ENCODE data around the gene KLHL29. TPM values are rescaled to one million over a fixed set of nuclear protein-coding genes. Genes with fewer than 3 reads are reported as not detected.
A peak's percentile ranks its signal among the peaks of the same experiment; 100 is the strongest.

Gene KLHL29
- total RNA-seq, 1 experiment from 2014 or later, result 5.6 TPM

DNA sequence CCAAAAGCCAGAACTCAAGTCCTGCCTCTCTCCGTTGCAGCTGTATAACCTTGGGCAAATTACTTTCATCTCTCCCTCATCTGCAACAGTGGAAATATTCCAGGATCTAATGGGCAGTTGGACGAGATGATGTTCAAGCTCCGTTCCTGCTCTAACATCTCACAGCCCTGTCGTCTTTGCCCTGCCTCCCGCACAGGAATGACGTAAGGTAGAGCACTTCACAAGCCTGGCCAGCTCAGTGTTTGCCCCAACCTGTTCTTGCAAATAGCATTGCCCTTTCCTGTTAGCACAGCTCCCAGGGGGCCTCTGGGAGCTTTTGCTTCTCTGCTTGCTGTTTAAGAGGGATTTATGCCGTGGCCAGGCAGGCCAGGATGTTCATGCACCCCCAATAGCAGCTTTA is 107.9 kb downstream of the KLHL29 start:
- DNase-seq (ENCODE audit: low read depth), result peak; percentile 46

DNA sequence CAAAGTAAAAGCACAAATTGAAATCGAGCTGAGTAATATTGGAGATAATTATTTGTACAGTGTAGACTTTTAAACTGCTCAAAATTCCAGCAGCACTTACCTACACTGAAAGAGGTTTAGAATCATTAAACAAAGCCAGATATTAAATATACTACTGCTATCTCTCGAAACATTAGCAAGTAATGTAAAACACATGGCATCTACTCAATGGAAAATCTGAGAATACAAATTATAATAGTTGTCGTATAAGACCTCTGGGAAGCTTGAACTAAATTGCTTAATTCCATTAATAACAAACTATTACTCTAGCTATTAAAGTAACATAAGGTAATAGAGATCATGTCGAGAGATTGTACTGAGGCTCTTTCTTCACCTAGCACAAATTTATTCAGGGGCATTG is 108.9 kb downstream of the KLHL29 start:
- no peak for DNase-seq (ENCODE audit: low read depth)

DNA sequence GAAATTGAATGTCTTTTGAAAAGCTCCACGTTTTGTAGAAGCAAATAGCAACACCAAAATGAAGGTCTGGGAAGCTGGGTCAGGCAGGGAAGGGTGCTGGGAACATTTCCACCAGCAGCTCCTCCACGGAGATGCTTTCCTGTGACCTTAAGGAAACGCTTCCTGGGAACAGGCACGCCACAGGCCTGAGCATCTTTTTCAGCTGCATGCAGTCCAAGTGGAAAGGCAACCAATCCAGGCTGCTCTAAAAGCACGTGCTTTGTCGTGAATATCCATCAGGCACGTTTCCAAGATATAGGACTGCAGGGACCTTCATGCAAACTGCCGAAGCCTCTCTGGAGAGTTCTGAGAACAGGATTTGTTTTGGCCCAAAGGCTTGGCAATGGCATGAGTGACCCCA is 109.3 kb downstream of the KLHL29 start:
- no peak for DNase-seq (ENCODE audit: low read depth)

GRCh38 chr2:23495661-23496114 is 110.7 kb downstream of the KLHL29 start:
- no peak for DNase-seq (ENCODE audit: low read depth)

DNA sequence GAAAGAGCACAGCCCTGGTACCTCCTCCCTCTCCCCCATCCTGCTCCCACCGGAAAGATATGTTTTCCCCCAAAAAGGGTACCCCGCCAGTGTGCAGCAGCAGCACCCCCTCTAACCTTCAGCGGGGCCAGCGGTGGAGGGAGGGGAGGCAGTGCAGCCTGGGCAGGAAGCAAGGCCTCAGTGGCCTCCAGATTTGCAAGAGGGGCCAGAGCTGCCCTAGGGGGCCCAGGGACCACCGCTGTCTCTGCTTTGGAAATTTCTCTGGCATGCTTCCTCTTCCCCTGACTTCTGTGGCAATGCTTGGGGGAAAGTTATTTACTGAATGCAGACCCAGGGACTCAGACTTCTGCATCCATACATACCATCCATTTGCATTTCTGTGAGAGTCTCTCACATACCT is 111.5 kb downstream of the KLHL29 start:
- DNase-seq (ENCODE audit: low read depth), result no peak

- DNase-seq (ENCODE audit: low read depth), result peak; percentile 95
Measured at GRCh38 chr2:23497063-23497462, 112.1 kb downstream of the KLHL29 start.

- DNase-seq (ENCODE audit: low read depth), result peak; percentile 35
Measured at GRCh38 chr2:23497536-23497935, 112.6 kb downstream of the KLHL29 start.

- DNase-seq (ENCODE audit: low read depth), result no peak
Measured at GRCh38 chr2:23498943-23499342, 114.0 kb downstream of the KLHL29 start.

DNA sequence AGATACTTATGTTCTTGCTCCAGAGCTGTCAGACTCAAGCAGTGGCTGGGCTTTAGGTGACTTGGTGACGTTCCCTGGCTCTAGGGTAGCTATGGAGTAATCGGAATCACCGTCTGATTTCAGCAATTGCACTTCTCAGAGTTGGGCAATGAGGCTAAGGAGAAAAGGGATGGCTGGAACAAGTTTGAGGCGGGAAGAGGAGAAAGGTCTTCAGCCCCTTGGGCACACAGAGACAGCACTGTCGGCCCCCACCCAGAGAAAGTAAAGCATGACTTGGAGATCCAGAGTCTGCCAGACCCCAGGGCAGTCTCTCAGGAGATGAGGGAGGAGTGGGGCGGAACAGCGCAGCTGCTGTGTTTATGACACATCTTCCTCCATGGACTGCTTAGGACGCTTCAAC is 114.5 kb downstream of the KLHL29 start:
- DNase-seq (ENCODE audit: low read depth), result no peak

- no peak for DNase-seq (ENCODE audit: low read depth)
Measured at GRCh38 chr2:23500836-23501235, 115.9 kb downstream of the KLHL29 start.

- no peak for DNase-seq (ENCODE audit: low read depth)
Measured at GRCh38 chr2:23502096-23502495, 117.1 kb downstream of the KLHL29 start.

DNA sequence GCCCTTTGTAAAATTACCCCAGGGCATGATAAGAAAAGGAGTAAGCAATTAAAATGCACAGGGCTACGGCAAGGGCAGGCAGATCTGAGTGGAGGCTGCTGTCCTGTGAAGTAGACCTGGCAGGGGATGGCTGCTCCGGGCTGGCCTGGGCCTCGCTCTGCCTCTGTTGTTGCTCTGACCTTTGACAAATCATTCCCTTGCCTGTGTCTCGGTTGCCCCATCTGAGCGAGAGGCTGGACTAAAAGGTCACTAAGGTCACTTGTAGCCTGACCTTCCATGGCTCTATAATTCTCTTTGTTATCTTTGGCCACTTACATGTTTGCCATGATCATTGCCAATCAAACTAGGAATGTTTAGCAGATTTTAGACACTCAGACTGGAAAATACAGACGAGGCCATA is 118.1 kb downstream of the KLHL29 start:
- DNase-seq (ENCODE audit: low read depth), result no peak

- no peak for DNase-seq (ENCODE audit: low read depth)
Measured at GRCh38 chr2:23503682-23504081, 118.7 kb downstream of the KLHL29 start.

GRCh38 chr2:23504591-23504990 is 119.6 kb downstream of the KLHL29 start:
- no peak for DNase-seq (ENCODE audit: low read depth)

DNA sequence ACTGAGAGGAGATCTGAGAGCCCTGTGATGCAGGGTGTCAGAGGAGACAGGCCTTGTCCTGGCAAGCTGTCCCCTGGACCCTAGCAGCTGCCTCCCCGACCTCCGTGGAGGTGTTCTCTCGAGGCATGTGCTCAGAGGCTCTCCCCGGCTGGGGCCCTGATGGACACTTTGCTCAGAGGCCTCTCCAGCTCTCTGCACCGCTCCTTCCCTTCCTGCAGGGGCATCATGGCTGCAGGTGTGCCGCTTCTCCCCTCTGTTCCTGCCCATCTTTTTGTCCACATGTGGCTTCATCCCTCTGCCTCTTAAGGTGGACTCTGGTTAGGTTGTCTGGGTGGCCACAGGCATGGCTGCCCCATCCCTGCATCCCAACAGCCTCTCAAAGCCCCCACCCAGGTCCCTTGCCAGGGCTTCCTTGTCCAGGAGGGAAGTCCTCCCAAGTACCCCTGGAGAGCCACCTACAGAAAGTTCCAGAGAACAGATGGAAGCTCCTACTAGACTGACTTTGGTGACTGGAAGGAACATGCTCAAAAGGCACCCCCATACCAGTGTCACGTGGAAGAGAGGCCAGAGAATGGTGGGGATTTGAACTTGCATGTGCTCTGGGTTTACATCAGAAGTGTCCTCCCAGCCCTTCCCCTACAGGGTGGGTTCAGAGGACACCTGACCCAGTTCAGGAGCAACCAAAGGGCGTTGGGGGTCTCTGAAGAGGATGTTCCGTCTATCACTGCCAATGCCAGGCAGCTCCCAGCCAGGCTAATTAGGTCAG is 120.4 kb downstream of the KLHL29 start:
- no peak for DNase-seq (ENCODE audit: low read depth)

- DNase-seq (ENCODE audit: low read depth), result no peak
Measured at GRCh38 chr2:23505984-23506380, 121.0 kb downstream of the KLHL29 start.

- DNase-seq (ENCODE audit: low read depth), result no peak
Measured at GRCh38 chr2:23506531-23507266, 121.7 kb downstream of the KLHL29 start.

GRCh38 chr2:23507267-23508065 is 122.5 kb downstream of the KLHL29 start:
- DNase-seq (ENCODE audit: low read depth), result no peak

DNA sequence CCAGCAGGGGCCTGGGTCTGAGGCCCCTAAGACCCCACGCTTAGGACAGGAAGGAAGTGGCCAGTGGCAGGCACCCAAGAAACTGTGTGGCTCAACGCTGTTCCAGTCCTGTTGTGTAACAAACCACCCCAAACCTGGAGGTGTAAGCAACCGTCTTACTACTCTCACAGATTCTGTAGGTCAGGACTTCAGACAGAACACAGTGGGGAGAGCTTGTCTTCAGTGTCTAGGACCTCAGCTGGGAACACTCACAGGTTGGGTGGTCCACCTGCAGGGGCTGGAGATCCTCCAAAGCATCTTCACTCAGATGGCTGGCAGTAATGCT is 123.0 kb downstream of the KLHL29 start:
- no peak for DNase-seq (ENCODE audit: low read depth)

- no peak for DNase-seq (ENCODE audit: low read depth)
Measured at GRCh38 chr2:23509103-23509502, 124.1 kb downstream of the KLHL29 start.

DNA sequence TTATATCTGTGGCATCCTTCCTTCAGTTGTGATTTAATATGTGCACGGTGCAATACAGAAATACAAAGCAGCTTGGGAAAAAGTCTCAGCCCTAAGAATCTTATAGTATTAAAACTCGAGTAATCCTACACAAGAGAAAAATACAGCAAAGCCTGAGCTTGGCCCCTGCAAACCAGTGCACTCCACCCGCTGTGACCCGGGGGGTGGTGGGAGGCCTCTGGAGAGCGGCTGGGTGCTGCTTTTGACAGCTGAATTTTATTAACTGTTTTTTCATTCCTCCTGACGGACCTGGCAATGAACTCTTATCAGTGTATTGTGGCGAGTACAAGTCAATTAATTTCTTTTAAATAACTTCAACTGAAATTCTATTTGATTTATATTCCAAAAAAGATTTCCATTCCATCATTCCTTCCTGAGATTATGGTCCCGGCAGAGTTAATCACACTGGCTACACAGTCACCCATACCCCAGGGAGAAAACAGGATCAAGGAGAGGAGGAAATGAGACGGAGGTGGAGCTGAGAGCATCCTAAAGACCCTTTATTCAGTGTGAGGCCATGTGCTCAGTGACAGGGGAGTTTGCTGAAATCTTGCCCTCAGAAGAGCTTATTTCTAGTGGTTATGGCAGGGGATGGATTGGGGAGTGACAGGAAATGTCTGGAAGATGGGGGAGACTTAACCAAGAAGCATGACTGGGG is 124.8 kb downstream of the KLHL29 start:
- DNase-seq (ENCODE audit: low read depth), result no peak

DNA sequence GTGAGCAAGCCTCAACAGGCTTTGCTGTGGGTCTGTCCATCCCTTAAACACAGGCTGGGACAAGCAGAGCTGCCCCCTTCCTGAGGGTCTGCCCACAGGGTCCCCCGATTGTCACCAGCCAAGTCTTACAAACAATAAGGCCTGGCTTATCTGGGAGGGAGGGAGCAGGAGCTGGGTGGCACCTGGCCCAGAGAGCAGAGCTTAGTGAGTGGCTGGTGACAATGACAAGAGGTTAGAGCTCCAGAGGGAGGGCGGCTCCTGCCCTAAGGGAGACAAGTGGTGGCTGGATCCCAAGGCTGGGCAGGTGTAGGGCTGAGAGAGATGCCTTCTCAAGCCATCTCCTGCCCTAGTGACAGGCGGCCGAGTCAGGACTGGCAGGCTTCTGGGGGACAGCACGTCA is 125.5 kb downstream of the KLHL29 start:
- DNase-seq (ENCODE audit: low read depth), result no peak
